IMR-90 (cell line): ENCODE data around the gene ARHGEF33. TPM values are rescaled to one million over a fixed set of nuclear protein-coding genes. Genes with fewer than 3 reads are reported as not detected.

ENCODE experiments used
- ATAC-seq: fragments of 200-7000 bp; cut with Tn5 transposase; 2 replicates; pipeline ENCODE4 v1.9.1; 2020; ENCODE audit warnings: low read depth, mild to moderate bottlenecking, moderate library complexity
- BruUV-seq: library from RNA; stranded (reverse); fragments of 400-500 nt; replicated peaks from 2 replicates; lab custom pipeline; 2021; lab: Mats Ljungman, UMichigan
- CTCF ChIA-PET: fragments of 300-600 bp; formaldehyde crosslinking; extraction: SDS; loops from one replicate; lab custom pipeline; 2021; ENCODE audit warnings: antibody characterized with exemption; lab: Yijun Ruan, JAX
- POLR2A ChIA-PET: fragments of 300-600 bp; sonication (Branson Sonifier 250); formaldehyde crosslinking; loops from one replicate; lab custom pipeline; 2022; ENCODE audit warnings: antibody characterized with exemption; ENCODE audit not compliant: unreplicated experiment; lab: Charles Lee
- DNase-seq: peaks from one replicate; pipeline ENCODE4 v3.0.0; 2013
- H2AFZ ChIP-seq: replicated peaks from 2 replicates; pipeline ENCODE3; 2013; ENCODE audit warnings: low read length, mild to moderate bottlenecking; ENCODE audit not compliant: poor library complexity
- H2AK5ac ChIP-seq: 2 replicates; pipeline ENCODE4 v1.6.1; 2013; ENCODE audit warnings: low read depth, low read length, inconsistent platforms
- H2AK9ac ChIP-seq: replicated peaks from 2 replicates; pipeline ENCODE3; 2013; ENCODE audit warnings: mild to moderate bottlenecking, low read depth, low read length, moderate library complexity; ENCODE audit not compliant: poor library complexity
- H2BK120ac ChIP-seq: 2 replicates; pipeline ENCODE4 v1.6.1; 2013; ENCODE audit warnings: low read depth, low read length, inconsistent platforms
- H2BK15ac ChIP-seq: 3 replicates; pipeline ENCODE4 v1.6.1; 2013; ENCODE audit warnings: low read depth, low read length, inconsistent platforms
- H2BK20ac ChIP-seq: 2 replicates; pipeline ENCODE4 v1.6.1; 2013; ENCODE audit warnings: low read depth, mild to moderate bottlenecking, inconsistent platforms, low read length, moderate library complexity
- H2BK5ac ChIP-seq: 2 replicates; pipeline ENCODE4 v1.6.1; 2013; ENCODE audit warnings: mild to moderate bottlenecking, low read depth, low read length, inconsistent platforms; ENCODE audit not compliant: poor library complexity, severe bottlenecking
- H3K14ac ChIP-seq: replicated peaks from 2 replicates; pipeline ENCODE4 v1.6.1; 2013; ENCODE audit warnings: low read depth, low read length, inconsistent platforms
- H3K18ac ChIP-seq: 2 replicates; pipeline ENCODE4 v1.6.1; 2013; ENCODE audit warnings: low read depth, low read length, control low read depth
- H3K23ac ChIP-seq: 2 replicates; pipeline ENCODE4 v1.6.1; 2013; ENCODE audit warnings: low read depth, low read length, inconsistent platforms
- H3K27ac ChIP-seq: 2 replicates; pipeline ENCODE4 v1.5.1; 2013; ENCODE audit warnings: mild to moderate bottlenecking, control low read depth, low read length; ENCODE audit not compliant: insufficient read depth
- H3K27me3 ChIP-seq: 2 replicates; pipeline ENCODE4 v1.6.1; 2013; ENCODE audit warnings: low read length; ENCODE audit not compliant: control insufficient read depth, insufficient read depth
- H3K36me3 ChIP-seq: 2 replicates; pipeline ENCODE4 v1.6.1; 2013; ENCODE audit warnings: low read length, mixed read lengths; ENCODE audit not compliant: control insufficient read depth, insufficient read depth
- H3K4ac ChIP-seq: 2 replicates; pipeline ENCODE4 v1.6.1; 2013; ENCODE audit warnings: low read depth, low read length, inconsistent platforms
- H3K4me1 ChIP-seq: 2 replicates; pipeline ENCODE4 v1.6.1; 2013; ENCODE audit warnings: low read length, mixed read lengths; ENCODE audit not compliant: control insufficient read depth, insufficient read depth
- H3K4me2 ChIP-seq: 2 replicates; pipeline ENCODE4 v1.6.1; 2013; ENCODE audit warnings: low read depth, mild to moderate bottlenecking, control low read depth, low read length, moderate library complexity
- H3K4me3 ChIP-seq: 2 replicates; pipeline ENCODE4 v1.5.1; 2013; ENCODE audit warnings: low read depth, mild to moderate bottlenecking, control low read depth, low read length, moderate library complexity; ENCODE audit not compliant: insufficient read depth
- H3K56ac ChIP-seq: 2 replicates; pipeline ENCODE4 v1.6.1; 2013; ENCODE audit warnings: low read length, inconsistent platforms; ENCODE audit not compliant: insufficient read depth; ENCODE audit errors: extremely low read depth
- H3K79me1 ChIP-seq, 2 experiments: 2 replicates each; pipeline ENCODE4 v1.6.1; 2013; ENCODE audit warnings: low read length in 2 of 2, inconsistent platforms in 1 of 2, low read depth in 1 of 2
- H3K9ac ChIP-seq: 2 replicates; pipeline ENCODE4 v1.6.1; 2013; ENCODE audit warnings: low read depth, low read length, control low read depth
- H3K9me1 ChIP-seq: 2 replicates; pipeline ENCODE4 v1.6.1; 2013; ENCODE audit warnings: low read length, inconsistent platforms; ENCODE audit not compliant: insufficient read depth
- H3K9me3 ChIP-seq: 2 replicates; pipeline ENCODE4 v1.6.1; 2013; ENCODE audit warnings: low read length; ENCODE audit not compliant: control insufficient read depth, insufficient read depth
- H4K20me1 ChIP-seq: 2 replicates; pipeline ENCODE4 v1.6.1; 2013; ENCODE audit warnings: low read length, inconsistent platforms; ENCODE audit not compliant: insufficient read depth
- H4K5ac ChIP-seq: 2 replicates; pipeline ENCODE4 v1.6.1; 2013; ENCODE audit warnings: mild to moderate bottlenecking, low read depth, low read length, control low read depth
- H4K8ac ChIP-seq, 2 experiments: 2 replicates each; pipeline ENCODE4 v1.6.1; 2013; ENCODE audit warnings: low read depth in 2 of 2, low read length in 2 of 2, control low read depth in 1 of 2, inconsistent platforms in 1 of 2
- H4K91ac ChIP-seq: 2 replicates; pipeline ENCODE4 v1.6.1; 2013; ENCODE audit warnings: low read depth, low read length, inconsistent platforms; ENCODE audit not compliant: insufficient read depth
- CHD1 ChIP-seq: IDR thresholded peaks from 2 replicates; pipeline ENCODE4 v1.6.1; 2012; ENCODE audit warnings: low read depth, low read length, improper control_type of control experiment
- NFE2L2 ChIP-seq: fragments of 150-350 bp; IDR thresholded peaks from 2 replicates; pipeline ENCODE4 v1.6.1; 2016; ENCODE audit warnings: low read depth, mild to moderate bottlenecking, low read length
- WGBS, 2 experiments: methylation state at CpG; one replicate each; pipeline versions ENCODE4 v1.1.5 to v1.1.7; 2013; ENCODE audit warnings: missing lambda C conversion rate in 2 of 2; ENCODE audit not compliant: insufficient read length in 1 of 2; ENCODE audit errors: extremely low coverage in 2 of 2; 5-methylcytosine and 5-hydroxymethylcytosine counted together
- dilution Hi-C: fragments of 300-500 bp; cut with HindIII; formaldehyde crosslinking; loops from one replicate; pipeline ENCODE4 v1.14.3; 2018; ENCODE audit warnings: low sequenced_read_pairs; ENCODE audit not compliant: unreplicated experiment
- in situ Hi-C: fragments of 300-500 bp; cut with MboI; formaldehyde crosslinking; loops from 3 replicates; pipeline ENCODE4 v1.14.3; 2019; ENCODE audit warnings: low sequenced_read_pairs, inconsistent platforms, mixed read lengths
- intact Hi-C: fragments of 100-400 bp; cut with micrococcal nuclease; formaldehyde crosslinking; loops from 2 replicates; pipeline ENCODE4 v1.10.0; 2022
- polyA plus RNA-seq, 3 experiments: library from polyadenylated mRNA; depleted of rRNA; stranded (reverse); fragments of >200 nt; gene quantifications; 2 replicates each; pipeline ENCODE4 v1.2.3, GENCODE V29; 2012; ENCODE audit warnings: low replicate concordance in 1 of 3
- total RNA-seq: library from RNA; depleted of rRNA; stranded (reverse); fragments of >200 nt; gene quantifications from 2 replicates; pipeline ENCODE4 v1.2.3, GENCODE V29; 2012

ARHGEF33 gene
- total and polyA plus RNA-seq, 2 of the 4 experiments (the other 2 are of a cell fraction) = 0.18 to 0.21 TPM

DNA sequence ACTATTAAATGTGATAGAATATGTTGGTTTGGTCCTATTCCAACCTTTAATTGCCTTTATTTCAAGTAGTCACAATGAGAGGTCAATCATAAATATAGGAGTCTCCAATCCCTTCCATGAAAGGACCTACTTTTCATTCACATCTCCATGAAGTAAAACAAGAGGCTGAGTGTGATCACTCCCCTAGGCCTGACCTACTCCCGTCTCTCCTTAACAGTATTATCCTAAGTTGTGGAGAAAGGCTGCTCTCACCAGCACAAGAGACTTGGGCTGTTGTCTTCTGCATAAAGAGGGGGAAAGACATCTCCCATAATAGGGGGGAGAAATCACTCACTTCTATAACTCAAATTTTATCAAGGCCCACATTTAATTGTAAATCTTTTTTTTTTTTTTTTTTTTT, 125.7 kb downstream of the ARHGEF33 start:
- Histone ChIP-seq H3K4me2 (no peak overlapping the region), H3K4ac (no peak overlapping the region), H3K23ac (no peak overlapping the region), H2BK120ac (no peak overlapping the region), H3K56ac (no peak overlapping the region), H2BK5ac (no peak overlapping the region), H3K4me1 (no peaks in the 10 kb centered on the region), H4K20me1 (no peaks in the 10 kb centered on the region), H4K8ac (no peak overlapping the region), H2BK15ac (no peak overlapping the region), H3K14ac (no peak overlapping the region), H3K27ac (no peak overlapping the region), H3K9ac (no peak overlapping the region), H4K91ac (no peak overlapping the region), H3K36me3 (peaks cover 15% of the 10 kb centered on the region), H4K5ac (no peak overlapping the region), H2AK5ac (no peak overlapping the region), H2AFZ (no peak overlapping the region), H3K18ac (no peak overlapping the region), H3K9me3 (no peaks in the 10 kb centered on the region), H3K79me1 (no peaks in the 10 kb centered on the region; a peak in 1 of 4 replicates), H2AK9ac (no peak overlapping the region), H2BK20ac (no peak overlapping the region), H3K9me1 (peaks cover 3% of the 10 kb centered on the region; the same call in 1 of the 2 replicates), H3K27me3 (no peaks in the 10 kb centered on the region), H3K4me3 (no peak overlapping the region)
- no CpG with 5 or more reads among the region's 1 CpG for WGBS, 2 experiments
- ATAC-seq = no peak
- DNase-seq = no peak
- no peak for TF ChIP-seq CHD1
- TF ChIP-seq NFE2L2 = no peak
- BruUV-seq = no TSS peak
- dilution Hi-C loops (no loop called here), intact Hi-C loops (no loop called here), in situ Hi-C loops (no loop called here)
- POLR2A ChIA-PET = no interaction called here
- CTCF ChIA-PET = no interaction called here
